Fibroblast of lung (primary cell): ENCODE results near the gene MTERF4. TPM values are rescaled to one million over a fixed set of nuclear protein-coding genes. Genes with fewer than 3 reads are reported as not detected.

Experiments used
- DNase-seq, 2 donors: peaks; one replicate each; pipeline versions ENCODE4 v3.0.0 to v3.0.0-alpha.2; 2010; ENCODE audit warnings: low read depth in 2 of 2
- H2AFZ ChIP-seq: 2 replicates; pipeline ENCODE4 v1.5.1; 2012; ENCODE audit warnings: low read length, control low read depth, inconsistent platforms
- H3K27ac ChIP-seq: 2 replicates; pipeline ENCODE4 v1.5.1; 2011; ENCODE audit warnings: low read length, control low read depth; ENCODE audit not compliant: insufficient read depth
- H3K27me3 ChIP-seq: 2 replicates; pipeline ENCODE4 v1.5.1; 2011; ENCODE audit warnings: mild to moderate bottlenecking, low read length; ENCODE audit not compliant: control insufficient read depth, insufficient read depth
- H3K36me3 ChIP-seq: 2 replicates; pipeline ENCODE4 v1.5.1; 2011; ENCODE audit warnings: low read length; ENCODE audit not compliant: control insufficient read depth, insufficient read depth
- H3K4me1 ChIP-seq: 2 replicates; pipeline ENCODE4 v1.5.1; 2011; ENCODE audit warnings: low read length; ENCODE audit not compliant: control insufficient read depth, insufficient read depth; ENCODE audit errors: extremely low read depth
- H3K4me2 ChIP-seq: 2 replicates; pipeline ENCODE4 v1.5.1; 2011; ENCODE audit warnings: low read length, control low read depth; ENCODE audit not compliant: insufficient read depth; ENCODE audit errors: extremely low read depth
- H3K4me3 ChIP-seq, 4 experiments: fragments of 200-600 bp in 1 of 4; sonication (generic) in 1 of 4; replicated peaks in 1 of 4; 2 replicates each; pipeline ENCODE4 v1.5.1; 2011 to 2016; ENCODE audit warnings: low read length in 4 of 4, low read depth in 3 of 4, mild to moderate bottlenecking in 3 of 4, control low read depth in 2 of 4, inconsistent platforms in 1 of 4, mixed read lengths in 1 of 4; ENCODE audit not compliant: insufficient read depth in 1 of 4; ENCODE audit errors: control extremely low read depth in 1 of 4
- H3K79me2 ChIP-seq: 2 replicates; pipeline ENCODE4 v1.5.1; 2012; ENCODE audit warnings: mild to moderate bottlenecking, low read length, inconsistent platforms; ENCODE audit not compliant: control insufficient read depth, insufficient read depth
- H3K9ac ChIP-seq: 2 replicates; pipeline ENCODE4 v1.5.1; 2011; ENCODE audit warnings: mild to moderate bottlenecking, low read length, control low read depth; ENCODE audit not compliant: insufficient read depth
- H3K9me3 ChIP-seq: 2 replicates; pipeline ENCODE4 v1.5.1; 2012; ENCODE audit warnings: low read depth, low read length; ENCODE audit not compliant: control insufficient read depth, insufficient read depth
- H4K20me1 ChIP-seq: 2 replicates; pipeline ENCODE4 v1.5.1; 2011; ENCODE audit warnings: low read length; ENCODE audit not compliant: control insufficient read depth, insufficient read depth; ENCODE audit errors: extremely low read depth
- EZH2 ChIP-seq: IDR thresholded peaks from 2 replicates; pipeline ENCODE4 v1.5.1; 2012; ENCODE audit warnings: low read length, control low read depth, mild to moderate bottlenecking; ENCODE audit errors: missing control alignments
- polyA plus RNA-seq, 2 donors: library from polyadenylated mRNA; depleted of rRNA in 1 of 2; stranded (reverse) in 1 of 2; unstranded in 1 of 2; fragments of >200 nt; gene quantifications; 2 replicates each; pipeline ENCODE4 v1.2.1, GENCODE V29; 2011 to 2012; ENCODE audit warnings: missing spikeins in 1 of 2
- total RNA-seq: library from RNA; depleted of rRNA; stranded (reverse); fragments of >200 nt; gene quantifications from 2 replicates; pipeline ENCODE4 v1.2.1, GENCODE V29; 2014
- TF ChIP-seq, protein P1 (sequence below), 2 donors: IDR thresholded peaks in 1 of 2; conservative IDR thresholded peaks in 1 of 2; 1 replicate in 1 of 2; 2 replicates in 1 of 2; pipeline ENCODE4 v1.5.1; 2011 to 2012; ENCODE audit warnings: low read length in 2 of 2, control low read depth in 1 of 2, inconsistent platforms in 1 of 2, low read depth in 1 of 2, mild to moderate bottlenecking in 1 of 2

MTERF4 gene
- total and polyA plus RNA-seq, 2 donors (not counting 1 experiment from before 2014, with no cell fraction given) = 31.7 to 35.5 TPM

DNA sequence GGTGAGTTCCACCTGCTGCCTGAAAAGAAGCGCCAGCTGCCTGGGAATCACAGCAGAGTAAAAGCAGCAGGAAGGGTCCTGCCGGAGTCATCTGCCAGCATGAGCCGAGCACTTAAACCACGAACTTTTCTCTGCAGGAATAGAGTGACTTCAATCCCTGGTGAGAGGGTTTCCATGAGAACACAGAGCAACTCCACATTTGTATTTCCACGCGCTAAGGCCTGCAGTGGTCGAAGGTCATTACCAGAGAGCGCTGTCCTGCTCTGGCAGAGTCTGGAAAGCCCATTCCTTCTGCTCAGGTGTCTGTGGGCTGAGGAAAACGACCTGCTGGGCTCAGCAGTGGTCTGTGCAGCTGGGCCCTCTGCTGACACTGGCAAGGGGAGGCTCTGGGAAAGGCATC, 40.5 kb upstream of the MTERF4 start:
- H3K4me1 ChIP-seq = no peaks in the 10 kb centered on the region
- no peak overlapping the region for H3K4me2 ChIP-seq
- no peak for TF ChIP-seq EZH2
- TF ChIP-seq, protein P1, sequence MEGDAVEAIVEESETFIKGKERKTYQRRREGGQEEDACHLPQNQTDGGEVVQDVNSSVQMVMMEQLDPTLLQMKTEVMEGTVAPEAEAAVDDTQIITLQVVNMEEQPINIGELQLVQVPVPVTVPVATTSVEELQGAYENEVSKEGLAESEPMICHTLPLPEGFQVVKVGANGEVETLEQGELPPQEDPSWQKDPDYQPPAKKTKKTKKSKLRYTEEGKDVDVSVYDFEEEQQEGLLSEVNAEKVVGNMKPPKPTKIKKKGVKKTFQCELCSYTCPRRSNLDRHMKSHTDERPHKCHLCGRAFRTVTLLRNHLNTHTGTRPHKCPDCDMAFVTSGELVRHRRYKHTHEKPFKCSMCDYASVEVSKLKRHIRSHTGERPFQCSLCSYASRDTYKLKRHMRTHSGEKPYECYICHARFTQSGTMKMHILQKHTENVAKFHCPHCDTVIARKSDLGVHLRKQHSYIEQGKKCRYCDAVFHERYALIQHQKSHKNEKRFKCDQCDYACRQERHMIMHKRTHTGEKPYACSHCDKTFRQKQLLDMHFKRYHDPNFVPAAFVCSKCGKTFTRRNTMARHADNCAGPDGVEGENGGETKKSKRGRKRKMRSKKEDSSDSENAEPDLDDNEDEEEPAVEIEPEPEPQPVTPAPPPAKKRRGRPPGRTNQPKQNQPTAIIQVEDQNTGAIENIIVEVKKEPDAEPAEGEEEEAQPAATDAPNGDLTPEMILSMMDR (conservative IDR thresholded peaks at IDR 0.05 in 1 of 2, IDR thresholded peaks at IDR 0.05 in 1 of 2; ENCODE audit: low read depth in 1 of 2, low read length in 2 of 2) = no peak

DNA sequence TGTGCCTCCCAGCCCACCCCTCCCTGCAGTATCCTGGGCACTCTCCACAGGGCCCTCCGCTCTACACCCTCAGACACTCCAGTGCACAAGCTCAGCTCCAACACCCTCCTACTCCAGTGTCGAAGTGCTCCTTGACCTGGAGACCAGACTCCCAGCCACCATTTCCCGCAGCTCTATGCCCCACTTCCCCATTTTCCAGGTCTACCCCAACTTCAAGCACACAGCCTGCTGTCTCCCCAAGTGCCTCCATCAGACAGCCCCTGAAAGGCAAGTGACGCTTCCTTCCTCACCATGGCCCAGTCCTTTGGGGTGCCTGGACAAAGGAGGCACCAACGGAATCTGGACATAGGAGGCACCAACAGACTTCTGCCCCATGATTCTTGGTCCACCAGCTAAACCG, 40.0 kb upstream of the MTERF4 start:
- Histone ChIP-seq H3K27ac (no peak overlapping the region), H3K4me1 (no peaks in the 10 kb centered on the region), H4K20me1 (no peaks in the 10 kb centered on the region), H3K79me2 (no peaks in the 10 kb centered on the region), H3K27me3 (no peaks in the 10 kb centered on the region), H3K36me3 (no peaks in the 10 kb centered on the region), H3K9me3 (no peaks in the 10 kb centered on the region), H3K9ac (no peak overlapping the region), H3K4me2 (no peak overlapping the region), H3K4me3 (no peak overlapping the region), H2AFZ (no peak overlapping the region)
- TF ChIP-seq, protein P1 (conservative IDR thresholded peaks at IDR 0.05 in 1 of 2, IDR thresholded peaks at IDR 0.05 in 1 of 2; ENCODE audit: low read depth in 1 of 2, low read length in 2 of 2) = no peak
- TF ChIP-seq EZH2 = no peak
- no peak for DNase-seq

More for the DNA sequence above, 40.5 kb upstream of the MTERF4 start:
- no peaks in the 10 kb centered on the region for H3K27me3 ChIP-seq
- DNase-seq = no peak
- H3K9ac ChIP-seq = no peak overlapping the region
- H3K36me3 ChIP-seq = no peaks in the 10 kb centered on the region
- H3K9me3 ChIP-seq = no peaks in the 10 kb centered on the region
- no peaks in the 10 kb centered on the region for H4K20me1 ChIP-seq
- no peak overlapping the region for H3K4me3 ChIP-seq
- H3K79me2 ChIP-seq = no peaks in the 10 kb centered on the region
- no peak overlapping the region for H2AFZ ChIP-seq
- H3K27ac ChIP-seq = no peak overlapping the region

DNA sequence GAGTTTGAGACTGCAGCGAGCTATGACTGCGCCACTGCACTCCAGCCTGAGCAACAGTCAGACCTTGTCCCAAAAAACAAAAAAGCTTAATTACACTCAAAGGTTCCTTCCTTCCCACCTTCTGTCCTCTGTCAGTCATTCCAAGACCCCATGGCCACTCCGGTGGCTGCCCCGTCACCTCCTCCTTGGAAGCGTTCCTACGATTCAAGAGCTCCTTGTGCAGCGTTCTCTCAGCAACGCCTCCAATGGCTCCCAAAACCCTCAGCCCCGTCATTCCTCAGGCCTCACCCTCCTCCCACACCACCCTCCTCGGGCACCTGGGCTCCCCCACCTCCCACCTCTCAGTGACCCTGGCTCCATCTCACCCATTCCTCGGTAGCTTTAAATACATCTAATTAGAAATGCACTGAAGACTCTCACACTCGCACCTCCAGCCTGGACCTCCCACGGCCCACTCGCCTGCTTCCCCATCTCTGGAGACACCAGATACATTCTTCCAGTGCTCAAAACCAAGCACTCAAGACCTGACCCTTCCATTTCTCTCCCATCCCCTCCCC, 39.2 kb upstream of the MTERF4 start:
- TF ChIP-seq, protein P1 (conservative IDR thresholded peaks at IDR 0.05 in 1 of 2, IDR thresholded peaks at IDR 0.05 in 1 of 2; ENCODE audit: low read depth in 1 of 2, low read length in 2 of 2) = no peak
- no peak for TF ChIP-seq EZH2
- H3K4me2 ChIP-seq = no peak overlapping the region
- no peaks in the 10 kb centered on the region for H3K9me3 ChIP-seq

More for the DNA sequence above, 39.2 kb upstream of the MTERF4 start:
- Histone ChIP-seq H2AFZ (no peak overlapping the region), H3K4me3 (no peak overlapping the region), H3K27me3 (no peaks in the 10 kb centered on the region), H3K36me3 (peaks cover 1% of the 10 kb centered on the region), H4K20me1 (no peaks in the 10 kb centered on the region), H3K9ac (no peak overlapping the region), H3K27ac (no peak overlapping the region), H3K79me2 (no peaks in the 10 kb centered on the region), H3K4me1 (no peaks in the 10 kb centered on the region)
- no peak for DNase-seq
